BLaER1 (cell line): ENCODE results near the gene TBC1D22A.
"Not testable (repeated sequence)": the region's sequence is repeated elsewhere in the genome, so short reads cannot be mapped to it uniquely, and the experiment has no call there.

Experiments used
- H3K27ac ChIP-seq: shearing (Covaris generic); formaldehyde crosslinking; 2 replicates; pipeline ENCODE4 v1.8.1; 2022
- H3K27me3 ChIP-seq: shearing (Covaris generic); formaldehyde crosslinking; 2 replicates; pipeline ENCODE4 v1.8.1; 2022
- H3K36me3 ChIP-seq: shearing (Covaris generic); formaldehyde crosslinking; 2 replicates; pipeline ENCODE4 v1.8.1; 2022
- H3K4me1 ChIP-seq: shearing (Covaris generic); formaldehyde crosslinking; 2 replicates; pipeline ENCODE4 v1.8.1; 2022
- H3K4me2 ChIP-seq: shearing (Covaris generic); formaldehyde crosslinking; 2 replicates; pipeline ENCODE4 v1.8.1; 2022
- H3K4me3 ChIP-seq: shearing (Covaris generic); formaldehyde crosslinking; 2 replicates; pipeline ENCODE4 v1.8.1; 2022
- H3K9ac ChIP-seq: shearing (Covaris generic); formaldehyde crosslinking; 2 replicates; pipeline ENCODE4 v1.8.1; 2022
- H3K9me3 ChIP-seq: shearing (Covaris generic); formaldehyde crosslinking; 2 replicates; pipeline ENCODE4 v1.8.1; 2022
- H4K20me1 ChIP-seq: shearing (Covaris generic); formaldehyde crosslinking; 2 replicates; pipeline ENCODE4 v1.8.1; 2022
- Cebpa-rat ChIP-seq: shearing (Covaris generic); IDR thresholded peaks from 2 replicates; pipeline ENCODE4 v1.8.1; 2022

The TBC1D22A gene

GRCh38 chr22:47139013-47139789 is 376.8 kb downstream of the TBC1D22A start:
- H3K9me3 ChIP-seq: no peaks in the 10 kb centered on the region
- H3K36me3 ChIP-seq: peaks cover 31% of the 10 kb centered on the region; the same call in 1 of the 2 replicates
- H3K9ac ChIP-seq: no peak overlapping the region
- no peaks in the 10 kb centered on the region for H3K27me3 ChIP-seq
- no peak overlapping the region for H3K4me2 ChIP-seq
- H3K4me3 ChIP-seq: no peak overlapping the region
- H4K20me1 ChIP-seq: peaks cover 39% of the 10 kb centered on the region
- TF ChIP-seq Cebpa-rat: no peak
- H3K4me1 ChIP-seq: no peaks in the 10 kb centered on the region
- no peak overlapping the region for H3K27ac ChIP-seq

- Histone ChIP-seq H3K36me3 (peaks cover 31% of the 10 kb centered on the region; the same call in 1 of the 2 replicates), H3K4me1 (no peaks in the 10 kb centered on the region), H3K4me3 (no peak overlapping the region), H3K4me2 (no peak overlapping the region), H3K27ac (no peak overlapping the region), H3K27me3 (no peaks in the 10 kb centered on the region), H4K20me1 (peaks cover 40% of the 10 kb centered on the region), H3K9me3 (no peaks in the 10 kb centered on the region), H3K9ac (no peak overlapping the region)
- TF ChIP-seq Cebpa-rat: no peak
Measured at GRCh38 chr22:47139790-47140119, 377.3 kb downstream of the TBC1D22A start.

- not testable (repeated sequence) for H3K27ac ChIP-seq, H3K4me3 ChIP-seq, H3K4me2 ChIP-seq, H3K9ac ChIP-seq, H3K4me1 ChIP-seq, H3K9me3 ChIP-seq, H3K27me3 ChIP-seq
- Histone ChIP-seq H4K20me1 (peaks cover 41% of the 10 kb centered on the region), H3K36me3 (peaks cover 31% of the 10 kb centered on the region; the same call in 1 of the 2 replicates)
Measured at GRCh38 chr22:47140975-47141374, 378.5 kb downstream of the TBC1D22A start.

GRCh38 chr22:47142427-47143046 is 380.1 kb downstream of the TBC1D22A start:
- Histone ChIP-seq H3K9me3 (no peaks in the 10 kb centered on the region), H3K4me3 (no peak overlapping the region), H3K4me1 (peaks cover 4% of the 10 kb centered on the region), H3K27ac (no peak overlapping the region), H3K4me2 (no peak overlapping the region), H3K9ac (no peak overlapping the region), H3K27me3 (no peaks in the 10 kb centered on the region), H4K20me1 (peaks cover 45% of the 10 kb centered on the region), H3K36me3 (peaks cover 24% of the 10 kb centered on the region; the same call in 1 of the 2 replicates)
- no peak for TF ChIP-seq Cebpa-rat

- peaks cover 13% of the 10 kb centered on the region for H3K4me1 ChIP-seq
- H3K4me3 ChIP-seq: no peak overlapping the region
- H3K9ac ChIP-seq: no peak overlapping the region
- H3K4me2 ChIP-seq: no peak overlapping the region
- H3K27ac ChIP-seq: no peak overlapping the region
- H3K27me3 ChIP-seq: no peaks in the 10 kb centered on the region
- no peak for TF ChIP-seq Cebpa-rat
- H3K9me3 ChIP-seq: no peaks in the 10 kb centered on the region
- peaks cover 54% of the 10 kb centered on the region for H4K20me1 ChIP-seq
- H3K36me3 ChIP-seq: peaks cover 20% of the 10 kb centered on the region; the same call in 1 of the 2 replicates
Measured at GRCh38 chr22:47143249-47143938, 380.9 kb downstream of the TBC1D22A start.

GRCh38 chr22:47144076-47144765 is 381.8 kb downstream of the TBC1D22A start:
- Histone ChIP-seq H3K4me3 (no peak overlapping the region), H3K9ac (no peak overlapping the region), H3K36me3 (peaks cover 14% of the 10 kb centered on the region; the same call in 1 of the 2 replicates), H3K27me3 (no peaks in the 10 kb centered on the region), H3K9me3 (no peaks in the 10 kb centered on the region), H3K4me2 (no peak overlapping the region), H3K27ac (no peak overlapping the region), H4K20me1 (peaks cover 58% of the 10 kb centered on the region), H3K4me1 (peaks cover 21% of the 10 kb centered on the region)
- no peak for TF ChIP-seq Cebpa-rat

GRCh38 chr22:47144791-47145425 is 382.5 kb downstream of the TBC1D22A start:
- Histone ChIP-seq H3K27me3 (no peaks in the 10 kb centered on the region), H4K20me1 (peaks cover 64% of the 10 kb centered on the region), H3K9ac (no peak overlapping the region), H3K4me1 (peaks cover 28% of the 10 kb centered on the region), H3K4me2 (no peak overlapping the region), H3K36me3 (peaks cover 8% of the 10 kb centered on the region; the same call in 1 of the 2 replicates), H3K4me3 (no peak overlapping the region), H3K27ac (no peak overlapping the region), H3K9me3 (no peaks in the 10 kb centered on the region)
- TF ChIP-seq Cebpa-rat: no peak

- Histone ChIP-seq H3K4me2 (no peak overlapping the region), H3K27ac (no peak overlapping the region), H4K20me1 (peaks cover 69% of the 10 kb centered on the region), H3K4me3 (no peak overlapping the region), H3K4me1 (peaks cover 38% of the 10 kb centered on the region), H3K36me3 (peaks cover 8% of the 10 kb centered on the region; the same call in 1 of the 2 replicates), H3K27me3 (no peaks in the 10 kb centered on the region), H3K9ac (no peak overlapping the region), H3K9me3 (no peaks in the 10 kb centered on the region)
- TF ChIP-seq Cebpa-rat: no peak
Measured at GRCh38 chr22:47145883-47146282, 383.4 kb downstream of the TBC1D22A start.

- H3K4me3 ChIP-seq: no peak overlapping the region
- H3K36me3 ChIP-seq: peaks cover 8% of the 10 kb centered on the region; the same call in 1 of the 2 replicates
- no peaks in the 10 kb centered on the region for H3K27me3 ChIP-seq
- H3K9ac ChIP-seq: no peak overlapping the region
- peaks cover 74% of the 10 kb centered on the region for H4K20me1 ChIP-seq
- H3K27ac ChIP-seq: no peak overlapping the region
- no peaks in the 10 kb centered on the region for H3K9me3 ChIP-seq
- TF ChIP-seq Cebpa-rat: no peak
- H3K4me2 ChIP-seq: no peak overlapping the region
- peaks cover 43% of the 10 kb centered on the region for H3K4me1 ChIP-seq
Measured at GRCh38 chr22:47146391-47146790, 383.9 kb downstream of the TBC1D22A start.
